Effector CD4-positive, alpha-beta T cell (primary cell): ENCODE results near the gene EIF2B2.
A peak's percentile ranks its signal among the peaks of the same experiment; 100 is the strongest.

Experiments
- DNase-seq: peaks from one replicate; pipeline ENCODE4 v3.0.0-alpha.2; 2020
- total RNA-seq: gene quantifications from one replicate; lab custom pipeline; 2026; lab: John Stamatoyannopoulos, UW

EIF2B2 gene
- total RNA-seq: 18.2 reads per million, percentile 45 among the genes with 10 or more reads in this experiment

- peak; percentile 98 for DNase-seq
Measured at GRCh38 chr14:75002392-75003249, at the start of gene EIF2B2. Gene EIF2B2, plus strand, starts transcription at chr14:75002921. Its CDS starts 70 bp downstream, at chr14:75002991.

- DNase-seq: no peak
Measured at GRCh38 chr14:74953686-74954085, 49.0 kb upstream of the EIF2B2 start.

GRCh38 chr14:74954232-74954946 lies 48.3 kb upstream of the EIF2B2 start:
- DNase-seq: no peak

- no peak for DNase-seq
Measured at GRCh38 chr14:74954947-74955228, 47.8 kb upstream of the EIF2B2 start.

- DNase-seq: peak; percentile 10
Measured at GRCh38 chr14:74955229-74956026, 47.3 kb upstream of the EIF2B2 start, which contains the start of gene PGF. Gene PGF, minus strand, starts transcription at chr14:74955597. Its CDS starts 355 bp downstream, at chr14:74955242.

- no peak for DNase-seq
Measured at GRCh38 chr14:74956027-74956279, 46.8 kb upstream of the EIF2B2 start.

GRCh38 chr14:74956280-74957072 lies 46.2 kb upstream of the EIF2B2 start:
- no peak for DNase-seq

- DNase-seq: no peak
Measured at GRCh38 chr14:74959596-74960180, 43.0 kb upstream of the EIF2B2 start.

- no peak for DNase-seq
Measured at GRCh38 chr14:74960736-74961135, 42.0 kb upstream of the EIF2B2 start.

- DNase-seq: no peak
Measured at GRCh38 chr14:74961238-74961911, 41.3 kb upstream of the EIF2B2 start.

GRCh38 chr14:74962046-74962445 lies 40.7 kb upstream of the EIF2B2 start:
- DNase-seq: no peak

- DNase-seq: no peak
Measured at GRCh38 chr14:74962493-74962892, 40.2 kb upstream of the EIF2B2 start.

GRCh38 chr14:74963178-74963704 lies 39.5 kb upstream of the EIF2B2 start:
- no peak for DNase-seq

- DNase-seq: no peak
Measured at GRCh38 chr14:74963705-74964271, 38.9 kb upstream of the EIF2B2 start.

- DNase-seq: no peak
Measured at GRCh38 chr14:74964787-74965485, 37.8 kb upstream of the EIF2B2 start.

- DNase-seq: no peak
Measured at GRCh38 chr14:74965486-74966153, 37.1 kb upstream of the EIF2B2 start.

GRCh38 chr14:74968811-74969210 lies 33.9 kb upstream of the EIF2B2 start:
- no peak for DNase-seq

GRCh38 chr14:74973003-74973653 lies 29.6 kb upstream of the EIF2B2 start:
- DNase-seq: no peak

GRCh38 chr14:74973905-74974363 lies 28.8 kb upstream of the EIF2B2 start:
- no peak for DNase-seq
